ENCODE measurements around the gene GCSH. TPM values are rescaled to one million over a fixed set of nuclear protein-coding genes. Genes with fewer than 3 reads are reported as not detected.

The GCSH gene
- total RNA-seq, 2 experiments from 2014 or later = 11.7 to 42.5 TPM

GRCh38 chr16:81061871-81062608 is 34.2 kb downstream of the GCSH start:
- no peak for DNase-seq (ENCODE audit: low spot score)
- H3K9me3 ChIP-seq (ENCODE audit: low read length) = no peaks in the 10 kb centered on the region
- H3K9me2 ChIP-seq (ENCODE audit: insufficient read depth, low read length) = no peaks in the 10 kb centered on the region
- no TSS peak for BruUV-seq (replicated peaks)
- no peaks in the 10 kb centered on the region for H4K20me1 ChIP-seq (ENCODE audit: insufficient read depth, low read length)
- H3K36me3 ChIP-seq (ENCODE audit: insufficient read depth, low read length) = no peaks in the 10 kb centered on the region
- no peaks in the 10 kb centered on the region for H3K79me2 ChIP-seq (ENCODE audit: insufficient read depth, low read depth, low read length)
- no peak overlapping the region for H3K27ac ChIP-seq (ENCODE audit: low read depth, low read length, poor library complexity, severe bottlenecking)
- no peak overlapping the region for H3K4me2 ChIP-seq (ENCODE audit: low read length)
- ChIA-PET POLR2A (interaction anchor here (0.8 kb wide), 1 partner anchor 11 kb away, joined by 3 read pairs; no protein-coding TSS in a partner anchor), CTCF (ENCODE audit: unreplicated experiment) (no interaction called here)
- H3K4me1 ChIP-seq (ENCODE audit: insufficient read depth, low read length, poor library complexity, severe bottlenecking) = no peaks in the 10 kb centered on the region
- H2AFZ ChIP-seq (ENCODE audit: low read length) = no peak overlapping the region
- no peak for TF ChIP-seq EZH2phosphoT487 (IDR thresholded peaks at IDR 0.05; ENCODE audit: borderline replicate concordance, low read depth, low read length)
- intact Hi-C loops (cut with micrococcal nuclease; ENCODE audit: unreplicated experiment) = no loop called here
- H3K4me3 ChIP-seq (ENCODE audit: low read depth, low read length, poor library complexity, severe bottlenecking) = no peak overlapping the region

- DNase-seq (ENCODE audit: low spot score) = no peak
- no peaks in the 10 kb centered on the region for H3K9me3 ChIP-seq (ENCODE audit: low read length)
- no TSS peak for BruUV-seq (replicated peaks)
- H3K4me1 ChIP-seq (ENCODE audit: insufficient read depth, low read length, poor library complexity, severe bottlenecking) = no peaks in the 10 kb centered on the region
- H3K36me3 ChIP-seq (ENCODE audit: insufficient read depth, low read length) = no peaks in the 10 kb centered on the region
- H3K4me2 ChIP-seq (ENCODE audit: low read length) = no peak overlapping the region
- H2AFZ ChIP-seq (ENCODE audit: low read length) = no peak overlapping the region
- no peak overlapping the region for H3K4me3 ChIP-seq (ENCODE audit: low read depth, low read length, poor library complexity, severe bottlenecking)
- POLR2A ChIA-PET = interaction anchor here (0.8 kb wide), 1 partner anchor 12 kb away, joined by 3 read pairs; no protein-coding TSS in a partner anchor
- intact Hi-C loops (cut with micrococcal nuclease; ENCODE audit: unreplicated experiment) = no loop called here
- TF ChIP-seq CTCF (conservative IDR thresholded peaks at IDR 0.05; ENCODE audit: low read length) (no peak), EZH2phosphoT487 (IDR thresholded peaks at IDR 0.05; ENCODE audit: borderline replicate concordance, low read depth, low read length) (no peak)
- no peak overlapping the region for H3K27ac ChIP-seq (ENCODE audit: low read depth, low read length, poor library complexity, severe bottlenecking)
- no peaks in the 10 kb centered on the region for H3K79me2 ChIP-seq (ENCODE audit: insufficient read depth, low read depth, low read length)
- H3K9me2 ChIP-seq (ENCODE audit: insufficient read depth, low read length) = no peaks in the 10 kb centered on the region
- CTCF ChIA-PET (ENCODE audit: unreplicated experiment) = no interaction called here
- no peaks in the 10 kb centered on the region for H4K20me1 ChIP-seq (ENCODE audit: insufficient read depth, low read length)
Measured at GRCh38 chr16:81061307-81061640, 34.9 kb downstream of the GCSH start.

GRCh38 chr16:81060576-81061306 is 35.5 kb downstream of the GCSH start:
- CTCF ChIA-PET (ENCODE audit: unreplicated experiment) = no interaction called here
- no peak for DNase-seq (ENCODE audit: low spot score)
- no peak for TF ChIP-seq EZH2phosphoT487 (IDR thresholded peaks at IDR 0.05; ENCODE audit: borderline replicate concordance, low read depth, low read length)
- TF ChIP-seq CTCF (conservative IDR thresholded peaks at IDR 0.05; ENCODE audit: low read length) = no peak
- Histone ChIP-seq H3K4me2 (ENCODE audit: low read length) (no peak overlapping the region), H3K27ac (ENCODE audit: low read depth, low read length, poor library complexity, severe bottlenecking) (no peak overlapping the region), H3K9me3 (ENCODE audit: low read length) (no peaks in the 10 kb centered on the region), H3K4me1 (ENCODE audit: insufficient read depth, low read length, poor library complexity, severe bottlenecking) (no peaks in the 10 kb centered on the region), H3K79me2 (ENCODE audit: insufficient read depth, low read depth, low read length) (no peaks in the 10 kb centered on the region), H2AFZ (ENCODE audit: low read length) (no peak overlapping the region), H3K9me2 (ENCODE audit: insufficient read depth, low read length) (no peaks in the 10 kb centered on the region), H4K20me1 (ENCODE audit: insufficient read depth, low read length) (no peaks in the 10 kb centered on the region), H3K36me3 (ENCODE audit: insufficient read depth, low read length) (no peaks in the 10 kb centered on the region), H3K4me3 (ENCODE audit: low read depth, low read length, poor library complexity, severe bottlenecking) (no peak overlapping the region)
- intact Hi-C loops (cut with micrococcal nuclease; ENCODE audit: unreplicated experiment) = no loop called here
- BruUV-seq (replicated peaks) = no TSS peak
- POLR2A ChIA-PET = interaction anchor here (0.8 kb wide), 1 partner anchor 13 kb away, joined by 3 read pairs; no protein-coding TSS in a partner anchor
